Mesodermal cell (in vitro differentiated cells): Measurements from ENCODE around the gene REPS1.

ENCODE experiments used
- H3K27ac ChIP-seq: 2 replicates; pipeline ENCODE4 v1.7.0; 2013; ENCODE audit warnings: mild to moderate bottlenecking, low read depth, low read length, moderate library complexity; ENCODE audit not compliant: severe bottlenecking
- H3K36me3 ChIP-seq: 2 replicates; pipeline ENCODE4 v1.7.1; 2013; ENCODE audit warnings: mild to moderate bottlenecking, low read length, moderate library complexity; ENCODE audit not compliant: control insufficient read depth, insufficient read depth
- H3K4me1 ChIP-seq: one replicate; pipeline ENCODE4 v1.7.1; 2013; ENCODE audit warnings: mild to moderate bottlenecking, low read length; ENCODE audit not compliant: insufficient read depth, control insufficient read depth, poor library complexity, severe bottlenecking
- H3K4me3 ChIP-seq: 2 replicates; pipeline ENCODE4 v1.7.0; 2013; ENCODE audit warnings: low read length, control low read depth, mild to moderate bottlenecking; ENCODE audit not compliant: insufficient read depth, poor library complexity, severe bottlenecking; ENCODE audit errors: extremely low read depth
- H3K9me3 ChIP-seq: 2 replicates; pipeline ENCODE4 v1.7.1; 2013; ENCODE audit warnings: mild to moderate bottlenecking, low read length, moderate library complexity; ENCODE audit not compliant: control insufficient read depth
- WGBS, 2 experiments: methylation state at CpG; one replicate each; pipeline ENCODE4 v1.1.5; 2013; ENCODE audit warnings: missing lambda C conversion rate in 2 of 2; ENCODE audit not compliant: insufficient coverage in 2 of 2; 5-methylcytosine and 5-hydroxymethylcytosine counted together

REPS1 gene

GRCh38 chr6:138891255-138891986 lies 96.6 kb downstream of the REPS1 start:
- H3K4me3 ChIP-seq: no peak overlapping the region
- H3K9me3 ChIP-seq: no peaks in the 10 kb centered on the region
- H3K4me1 ChIP-seq: peaks cover 4% of the 10 kb centered on the region
- WGBS, 2 experiments: 90% methylated on average over 2 of the region's 3 CpGs; no CpG with 5 or more reads in 1 of the 2 experiments
- no peak overlapping the region for H3K27ac ChIP-seq
- no peaks in the 10 kb centered on the region for H3K36me3 ChIP-seq

- H3K27ac ChIP-seq: no peak overlapping the region
- H3K4me3 ChIP-seq: no peak overlapping the region
- no peaks in the 10 kb centered on the region for H3K36me3 ChIP-seq
- peaks cover 5% of the 10 kb centered on the region for H3K4me1 ChIP-seq
- H3K9me3 ChIP-seq: no peaks in the 10 kb centered on the region
- 80 to 81% methylated on average over 6 to 7 of the region's 13 CpGs for WGBS, 2 experiments
These were observed 102.8 kb downstream of the REPS1 start for GRCh38 chr6:138885156-138885819.

GRCh38 chr6:138882369-138883017 lies 105.6 kb downstream of the REPS1 start:
- H3K4me1 ChIP-seq: peaks cover 5% of the 10 kb centered on the region
- H3K9me3 ChIP-seq: no peaks in the 10 kb centered on the region
- no peak overlapping the region for H3K4me3 ChIP-seq
- H3K27ac ChIP-seq: no peak overlapping the region
- WGBS, 2 experiments: 75 to 100% methylated on average over 3 of the region's 7 CpGs
- no peaks in the 10 kb centered on the region for H3K36me3 ChIP-seq

- 84 to 100% methylated on average over 3 to 6 of the region's 8 CpGs for WGBS, 2 experiments
- H3K27ac ChIP-seq: no peak overlapping the region
These were observed 114.9 kb downstream of the REPS1 start for GRCh38 chr6:138873191-138873590.

GRCh38 chr6:138869398-138869797 lies 118.7 kb downstream of the REPS1 start:
- H3K4me3 ChIP-seq: no peak overlapping the region
- 47 to 77% methylated on average over 2 to 3 of the region's 4 CpGs for WGBS, 2 experiments
- H3K27ac ChIP-seq: peak overlapping the region; percentile 5
- H3K9me3 ChIP-seq: no peaks in the 10 kb centered on the region
- H3K36me3 ChIP-seq: no peaks in the 10 kb centered on the region
- peaks cover 9% of the 10 kb centered on the region for H3K4me1 ChIP-seq

More at GRCh38 chr6:138873191-138873590, 114.9 kb downstream of the REPS1 start:
- H3K9me3 ChIP-seq: no peaks in the 10 kb centered on the region
- H3K4me1 ChIP-seq: peaks cover 9% of the 10 kb centered on the region
- H3K36me3 ChIP-seq: no peaks in the 10 kb centered on the region
- H3K4me3 ChIP-seq: no peak overlapping the region

- Histone ChIP-seq H3K9me3 (no peaks in the 10 kb centered on the region), H3K27ac (no peak overlapping the region), H3K4me1 (peaks cover 9% of the 10 kb centered on the region), H3K4me3 (no peak overlapping the region), H3K36me3 (no peaks in the 10 kb centered on the region)
These were observed 119.9 kb downstream of the REPS1 start for GRCh38 chr6:138868181-138868580.

- Histone ChIP-seq H3K9me3 (no peaks in the 10 kb centered on the region), H3K4me1 (peaks cover 9% of the 10 kb centered on the region), H3K27ac (no peak overlapping the region), H3K4me3 (no peak overlapping the region), H3K36me3 (no peaks in the 10 kb centered on the region)
- WGBS, 2 experiments: 92 to 100% methylated on average over 3 of the region's 6 CpGs
These were observed 122.5 kb downstream of the REPS1 start for GRCh38 chr6:138865480-138866109.

GRCh38 chr6:138864343-138864890 lies 123.6 kb downstream of the REPS1 start:
- 90 to 100% methylated on average over 1 to 4 of the region's 6 CpGs for WGBS, 2 experiments
- no peaks in the 10 kb centered on the region for H3K36me3 ChIP-seq
- no peak overlapping the region for H3K4me3 ChIP-seq
- peaks cover 4% of the 10 kb centered on the region for H3K4me1 ChIP-seq
- H3K27ac ChIP-seq: no peak overlapping the region
- H3K9me3 ChIP-seq: no peaks in the 10 kb centered on the region

GRCh38 chr6:138863321-138863720 lies 124.7 kb downstream of the REPS1 start:
- 74 to 94% methylated on average over 3 to 8 of the region's 9 CpGs for WGBS, 2 experiments
- Histone ChIP-seq H3K36me3 (no peaks in the 10 kb centered on the region), H3K9me3 (no peaks in the 10 kb centered on the region), H3K4me1 (no peaks in the 10 kb centered on the region), H3K27ac (no peak overlapping the region), H3K4me3 (no peak overlapping the region)

- WGBS, 2 experiments: 86 to 95% methylated on average over 3 to 4 of the region's 8 CpGs
- no peak overlapping the region for H3K27ac ChIP-seq
- H3K36me3 ChIP-seq: no peaks in the 10 kb centered on the region
- H3K4me1 ChIP-seq: no peaks in the 10 kb centered on the region
- no peaks in the 10 kb centered on the region for H3K9me3 ChIP-seq
- no peak overlapping the region for H3K4me3 ChIP-seq
These were observed 125.6 kb downstream of the REPS1 start for GRCh38 chr6:138862456-138862855.
